ENCODE data around the gene SWI5.

- TF ChIP-seq CTCF (IDR thresholded peaks at IDR 0.05; ENCODE audit: insufficient read depth, low read depth, low read length) (no peak), EZH2 (IDR thresholded peaks at IDR 0.05; ENCODE audit: insufficient read depth, low read length) (no peak)
Observed at GRCh38 chr9:128304971-128305288, 28.9 kb downstream of the SWI5 start.

Data from astrocyte (in vitro differentiated cells and primary cell).